ENCODE data around the gene NUDT2. TPM values are rescaled to one million over a fixed set of nuclear protein-coding genes. Genes with fewer than 3 reads are reported as not detected.

The NUDT2 gene
- 51.0 and 55.0 TPM in 2 replicates for total RNA-seq

GRCh38 chr9:34328987-34329832, at the start of gene NUDT2, which contains the start of gene KIF24:
Gene NUDT2 (plus strand): TSS chr9:34329569. CDS start chr9:34339040, 9,471 bp downstream.
Gene KIF24 (minus strand): TSS chr9:34329268. CDS start chr9:34311346, 17,922 bp downstream.

GRCh38 chr9:34376596-34377403, 47.4 kb downstream of the NUDT2 start, which contains the start of gene MYORG:
Gene MYORG (minus strand): TSS chr9:34376898. CDS start chr9:34372943, 3,955 bp downstream.

Other genes with a start within 250 kb of the NUDT2 start
- 4.7 and 4.9 TPM in 2 replicates for gene DCAF12, start 202.9 kb upstream of the NUDT2 start, total RNA-seq
- gene UBAP1, start 150.5 kb upstream of the NUDT2 start, total RNA-seq, result 17.9 and 23.5 TPM in 2 replicates
- 0.17 and 0.63 TPM in 2 replicates for gene KIF24, start 301 bp upstream of the NUDT2 start, total RNA-seq
- 0.43 and 0.63 TPM in 2 replicates for gene MYORG, start 47.3 kb downstream of the NUDT2 start, total RNA-seq
- 2.8 and 3.5 TPM in 2 replicates for gene FAM219A, start 129.0 kb downstream of the NUDT2 start, total RNA-seq
- gene DNAI1, start 129.2 kb downstream of the NUDT2 start, total RNA-seq, result 0.34 TPM in 1 of 2 replicates, not detected in the other
- 0.16 and 0.26 TPM in 2 replicates for gene ENHO, start 193.4 kb downstream of the NUDT2 start, total RNA-seq

All from bronchial smooth muscle cell (primary cell).